Raji (cell line): ENCODE measurements around the gene RASGRP4.

Experiments
- POLR2A ChIP-seq: IDR thresholded peaks from 2 replicates; pipeline ENCODE4 v1.6.1; 2011; ENCODE audit warnings: low read depth, low read length, control low read depth; ENCODE audit not compliant: insufficient read depth

The RASGRP4 gene

GRCh38 chr19:38388349-38389100 is 37.5 kb downstream of the RASGRP4 start, which contains the start of gene SPRED3:
Gene SPRED3, plus strand, starts transcription at chr19:38388697. Its CDS starts 1,606 bp downstream, at chr19:38390303.
- TF ChIP-seq POLR2A = no peak

- no peak for TF ChIP-seq POLR2A
Observed at GRCh38 chr19:38387550-38388348, 38.3 kb downstream of the RASGRP4 start, which contains the start of gene GGN. Gene GGN, minus strand, starts transcription at chr19:38388034. Its CDS starts 773 bp downstream, at chr19:38387261.

- no peak for TF ChIP-seq POLR2A
Observed at GRCh38 chr19:38386971-38387549, 39.0 kb downstream of the RASGRP4 start.

GRCh38 chr19:38386300-38386970 is 39.6 kb downstream of the RASGRP4 start:
- no peak for TF ChIP-seq POLR2A

GRCh38 chr19:38385804-38386257 is 40.2 kb downstream of the RASGRP4 start:
- TF ChIP-seq POLR2A = no peak

- no peak for TF ChIP-seq POLR2A
Observed at GRCh38 chr19:38385057-38385803, 40.8 kb downstream of the RASGRP4 start.

GRCh38 chr19:38384209-38385027 is 41.6 kb downstream of the RASGRP4 start:
- TF ChIP-seq POLR2A = no peak

- TF ChIP-seq POLR2A = no peak
Observed at GRCh38 chr19:38383743-38384142, 42.3 kb downstream of the RASGRP4 start.

- no peak for TF ChIP-seq POLR2A
Observed at GRCh38 chr19:38383184-38383583, 42.8 kb downstream of the RASGRP4 start.

GRCh38 chr19:38381138-38381537 is 44.9 kb downstream of the RASGRP4 start:
- TF ChIP-seq POLR2A = no peak

GRCh38 chr19:38378866-38379265 is 47.2 kb downstream of the RASGRP4 start:
- no peak for TF ChIP-seq POLR2A

- no peak for TF ChIP-seq POLR2A
Observed at GRCh38 chr19:38377052-38377451, 49.0 kb downstream of the RASGRP4 start.

- TF ChIP-seq POLR2A = no peak
Observed at GRCh38 chr19:38376576-38376975, 49.4 kb downstream of the RASGRP4 start.
